Measurements from ENCODE around the gene UNC13A.

UNC13A gene

DNA sequence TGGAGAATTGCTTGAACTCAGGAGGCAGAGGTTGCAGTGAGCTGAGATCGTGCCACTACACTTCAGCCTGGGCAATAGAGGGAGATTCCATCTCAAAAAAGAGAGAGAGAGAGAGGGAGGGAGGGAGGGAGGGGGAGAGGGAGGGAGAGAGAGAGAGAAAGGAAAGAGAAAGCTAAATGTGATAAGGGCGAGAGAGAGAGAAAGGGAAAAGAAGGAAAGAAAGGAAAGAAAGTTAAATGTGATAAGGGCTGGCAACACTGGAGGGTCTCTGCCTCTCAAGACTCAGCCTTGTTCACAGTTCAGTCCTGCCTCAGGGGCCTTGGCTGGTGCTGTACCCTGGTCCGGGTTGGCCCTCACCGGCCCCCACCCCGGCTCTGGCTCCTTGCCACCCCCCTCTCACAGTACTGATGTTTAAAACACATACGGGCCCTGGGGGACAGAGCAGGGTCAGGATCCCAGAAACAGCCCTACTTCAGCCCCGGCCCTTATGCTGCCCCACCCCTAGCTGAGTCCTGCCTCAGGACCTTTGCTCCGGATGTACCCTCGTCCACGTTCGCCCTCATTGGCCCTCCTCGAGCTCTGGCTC is 34.6 kb upstream of the UNC13A start:
- TF ChIP-seq POLR2A (IDR thresholded peaks at IDR 0.05; ENCODE audit: extremely low read depth, insufficient read length) = no peak
- TF ChIP-seq, protein P1, sequence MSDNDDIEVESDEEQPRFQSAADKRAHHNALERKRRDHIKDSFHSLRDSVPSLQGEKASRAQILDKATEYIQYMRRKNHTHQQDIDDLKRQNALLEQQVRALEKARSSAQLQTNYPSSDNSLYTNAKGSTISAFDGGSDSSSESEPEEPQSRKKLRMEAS (IDR thresholded peaks at IDR 0.05; ENCODE audit: low read depth, low read length) = no peak
- TF ChIP-seq MYC (IDR thresholded peaks at IDR 0.05; ENCODE audit: low read depth, low read length) = no peak
- no peak overlapping the region for H3K4me3 ChIP-seq (ENCODE audit: low read depth, low read length)
- DNase-seq (ENCODE audit: low read depth) = no peak

DNA sequence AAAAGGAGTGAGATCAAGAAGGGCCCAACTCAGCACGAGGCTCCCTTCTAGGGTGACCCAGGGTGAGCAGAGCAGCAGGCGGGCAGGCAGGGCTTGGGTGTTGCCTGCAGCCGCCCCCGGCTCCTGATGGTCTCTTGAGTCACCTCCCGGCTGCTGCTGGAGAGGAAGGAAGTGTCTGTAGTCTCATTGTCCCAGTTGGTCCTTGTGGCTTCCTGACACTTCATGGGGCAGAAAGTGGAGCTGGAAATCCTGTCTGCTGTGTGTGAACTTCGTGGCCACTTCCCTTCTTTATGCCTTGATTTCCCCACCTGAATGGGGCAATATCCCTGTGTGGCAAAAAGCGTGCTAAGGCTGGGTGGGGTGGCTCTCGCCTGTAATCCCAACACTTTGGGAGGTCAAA is 33.7 kb upstream of the UNC13A start:
- no peak for TF ChIP-seq POLR2A (IDR thresholded peaks at IDR 0.05; ENCODE audit: extremely low read depth, insufficient read length)
- TF ChIP-seq, protein P1 (IDR thresholded peaks at IDR 0.05; ENCODE audit: low read depth, low read length) = peak; percentile 56; the same call in 1 of the 2 replicates
- TF ChIP-seq, protein P2, sequence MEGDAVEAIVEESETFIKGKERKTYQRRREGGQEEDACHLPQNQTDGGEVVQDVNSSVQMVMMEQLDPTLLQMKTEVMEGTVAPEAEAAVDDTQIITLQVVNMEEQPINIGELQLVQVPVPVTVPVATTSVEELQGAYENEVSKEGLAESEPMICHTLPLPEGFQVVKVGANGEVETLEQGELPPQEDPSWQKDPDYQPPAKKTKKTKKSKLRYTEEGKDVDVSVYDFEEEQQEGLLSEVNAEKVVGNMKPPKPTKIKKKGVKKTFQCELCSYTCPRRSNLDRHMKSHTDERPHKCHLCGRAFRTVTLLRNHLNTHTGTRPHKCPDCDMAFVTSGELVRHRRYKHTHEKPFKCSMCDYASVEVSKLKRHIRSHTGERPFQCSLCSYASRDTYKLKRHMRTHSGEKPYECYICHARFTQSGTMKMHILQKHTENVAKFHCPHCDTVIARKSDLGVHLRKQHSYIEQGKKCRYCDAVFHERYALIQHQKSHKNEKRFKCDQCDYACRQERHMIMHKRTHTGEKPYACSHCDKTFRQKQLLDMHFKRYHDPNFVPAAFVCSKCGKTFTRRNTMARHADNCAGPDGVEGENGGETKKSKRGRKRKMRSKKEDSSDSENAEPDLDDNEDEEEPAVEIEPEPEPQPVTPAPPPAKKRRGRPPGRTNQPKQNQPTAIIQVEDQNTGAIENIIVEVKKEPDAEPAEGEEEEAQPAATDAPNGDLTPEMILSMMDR (IDR thresholded peaks at IDR 0.05; ENCODE audit: low read depth, low read length) = no peak
- no peak for TF ChIP-seq MYC (IDR thresholded peaks at IDR 0.05; ENCODE audit: low read depth, low read length)
- H3K4me3 ChIP-seq (ENCODE audit: low read depth, low read length) = peak overlapping the region; percentile 73
- DNase-seq (ENCODE audit: low read depth) = peak; percentile 90

DNA sequence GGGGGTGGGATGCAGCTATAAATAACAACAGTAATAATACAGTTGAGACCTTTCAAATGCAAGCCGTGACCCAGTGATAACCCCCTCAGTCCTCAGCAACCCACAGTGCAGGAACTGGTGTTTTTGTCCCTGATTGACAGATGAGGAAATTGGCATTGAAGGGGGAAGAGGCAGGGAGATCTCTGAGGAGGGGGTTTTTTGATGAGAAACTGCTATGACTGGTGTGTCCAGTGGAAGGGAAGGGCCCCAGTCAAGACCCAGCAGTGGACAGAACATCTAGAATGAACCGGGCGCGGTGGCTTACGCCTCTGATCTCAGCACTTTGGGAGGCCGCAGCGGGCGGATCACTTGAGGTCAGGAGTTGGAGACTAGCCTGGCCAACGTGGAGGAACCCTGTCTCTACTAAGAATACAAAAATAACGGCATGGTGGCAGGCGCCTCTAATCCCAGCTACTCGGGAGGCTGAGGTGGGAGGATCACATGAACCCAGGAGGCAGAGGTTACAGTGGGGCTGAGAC is 33.0 kb upstream of the UNC13A start:
- no peak for TF ChIP-seq MYC (IDR thresholded peaks at IDR 0.05; ENCODE audit: low read depth, low read length)
- TF ChIP-seq, protein P1 (IDR thresholded peaks at IDR 0.05; ENCODE audit: low read depth, low read length) = no peak
- no peak for TF ChIP-seq POLR2A (IDR thresholded peaks at IDR 0.05; ENCODE audit: extremely low read depth, insufficient read length)
- TF ChIP-seq, protein P2 (IDR thresholded peaks at IDR 0.05; ENCODE audit: low read depth, low read length) = no peak
- no peak for DNase-seq (ENCODE audit: low read depth)
- H3K4me3 ChIP-seq (ENCODE audit: low read depth, low read length) = peak overlapping the region; percentile 73

DNA sequence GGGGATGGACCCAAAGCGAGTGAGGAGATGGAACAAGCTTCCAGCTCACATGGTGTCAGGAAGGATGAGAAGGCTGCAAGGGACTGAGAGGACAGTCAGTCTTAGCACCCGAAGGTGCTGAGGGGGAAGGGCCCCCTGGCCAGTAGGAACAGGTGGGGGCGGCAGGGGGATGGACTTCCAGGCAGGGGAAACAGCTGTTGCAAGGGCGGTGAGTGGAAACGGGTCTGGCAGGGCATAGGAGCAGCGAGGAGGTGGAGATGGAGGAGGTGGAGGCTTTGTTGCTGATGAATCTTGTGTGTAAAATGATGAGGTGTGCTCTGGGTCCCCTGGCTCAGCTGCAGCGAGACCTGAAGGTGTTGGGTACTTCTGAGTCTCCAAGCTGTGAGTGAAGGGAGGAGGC is 32.3 kb upstream of the UNC13A start:
- peak overlapping the region; percentile 73 for H3K4me3 ChIP-seq (ENCODE audit: low read depth, low read length)
- TF ChIP-seq, protein P1 (IDR thresholded peaks at IDR 0.05; ENCODE audit: low read depth, low read length) = no peak
- peak; percentile 22 for DNase-seq (ENCODE audit: low read depth)

DNA sequence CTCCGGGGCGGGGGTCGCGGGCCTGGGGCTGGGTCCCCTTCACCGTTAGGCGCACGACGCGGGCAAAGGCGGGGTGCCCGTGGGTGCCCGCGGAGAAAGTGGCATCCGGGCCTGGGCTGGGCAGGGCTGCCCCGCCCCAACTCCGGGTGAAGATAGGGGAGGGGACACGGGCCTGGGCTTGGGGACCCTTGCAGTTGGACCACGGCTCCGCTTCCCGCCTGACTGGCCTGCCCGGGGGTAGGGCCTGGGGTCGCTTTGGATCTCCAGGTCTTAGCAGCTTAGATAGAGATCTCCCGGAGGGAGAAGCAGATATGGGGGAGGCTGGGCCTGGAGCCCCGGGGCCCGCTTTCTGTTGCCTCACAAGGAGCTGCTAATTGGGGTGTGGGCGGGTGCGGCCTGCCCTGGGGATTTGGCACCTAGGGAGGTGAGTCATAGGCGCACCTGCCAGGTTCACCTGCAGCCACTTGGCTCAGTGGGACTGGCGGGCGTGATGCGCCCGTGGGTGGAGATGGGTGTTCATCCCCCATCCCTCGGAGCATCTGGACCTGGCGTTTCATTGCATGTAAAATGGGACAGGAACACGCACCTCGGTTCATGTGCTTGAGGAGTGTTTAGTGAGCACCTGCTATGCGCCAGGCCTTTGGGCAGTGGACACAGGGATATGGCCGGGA is 31.7 kb upstream of the UNC13A start:
- H3K4me3 ChIP-seq (ENCODE audit: low read depth, low read length) = peak overlapping the region; percentile 73
- peak; percentile 37 for DNase-seq (ENCODE audit: low read depth)
- TF ChIP-seq POLR2A (IDR thresholded peaks at IDR 0.05; ENCODE audit: extremely low read depth, insufficient read length) (no peak), MYC (IDR thresholded peaks at IDR 0.05; ENCODE audit: low read depth, low read length) (no peak)
- TF ChIP-seq, protein P2 (IDR thresholded peaks at IDR 0.05; ENCODE audit: low read depth, low read length) = no peak
- TF ChIP-seq, protein P1 (IDR thresholded peaks at IDR 0.05; ENCODE audit: low read depth, low read length) = no peak

DNA sequence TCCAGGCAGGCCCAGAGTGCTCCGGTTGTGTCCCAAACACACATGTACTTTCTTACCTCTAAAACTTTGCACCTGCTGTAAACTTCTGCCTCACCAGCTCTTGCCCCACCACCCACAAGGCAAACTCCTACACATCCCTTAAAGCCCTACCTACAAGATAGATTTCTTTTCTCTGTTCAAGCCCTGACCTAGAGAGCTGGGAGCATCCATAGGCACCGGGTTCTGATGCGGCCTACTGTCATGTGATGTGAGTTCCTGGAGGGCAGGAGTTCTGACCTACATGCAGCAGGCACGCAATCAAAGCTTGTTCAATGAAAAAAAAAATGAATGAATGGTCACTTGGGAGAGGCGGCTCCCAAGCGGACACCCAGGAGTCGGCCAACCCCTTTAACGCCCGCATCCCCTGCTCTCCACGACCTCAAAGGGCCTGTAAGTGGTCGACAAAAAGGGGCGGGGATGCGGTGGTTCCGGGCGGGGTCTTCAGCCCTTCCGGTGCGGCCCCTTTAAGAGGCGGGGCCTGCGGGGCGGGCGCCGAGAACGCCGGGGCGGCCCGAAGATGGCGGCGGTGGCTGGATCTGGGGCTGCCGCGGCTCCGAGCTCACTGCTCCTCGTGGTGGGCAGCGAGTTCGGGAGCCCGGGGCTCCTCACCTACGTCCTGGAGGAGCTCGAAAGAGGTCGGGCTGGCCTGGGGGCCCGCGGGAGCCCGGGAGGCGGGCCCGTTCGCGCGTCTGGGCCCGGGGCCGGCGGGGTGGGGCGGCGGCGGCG is 31.0 kb upstream of the UNC13A start, which contains the start of gene MAP1S:
Gene MAP1S (plus strand): TSS at position 534 of the 765 bp plus-strand sequence. CDS start 23 bp downstream, at position 557.
- H3K4me3 ChIP-seq (ENCODE audit: low read depth, low read length) = peak within 1 kb of the TSS; percentile 73

More for the DNA sequence above, 31.0 kb upstream of the UNC13A start, which contains the start of gene MAP1S:
- DNase-seq (ENCODE audit: low read depth) = peak; percentile 76
- TF ChIP-seq, protein P1 (IDR thresholded peaks at IDR 0.05; ENCODE audit: low read depth, low read length) = peak; percentile 37; the same call in 1 of the 2 replicates
- TF ChIP-seq POLR2A (IDR thresholded peaks at IDR 0.05; ENCODE audit: extremely low read depth, insufficient read length) (peak; percentile 69), MYC (IDR thresholded peaks at IDR 0.05; ENCODE audit: low read depth, low read length) (no peak)
- TF ChIP-seq, protein P2 (IDR thresholded peaks at IDR 0.05; ENCODE audit: low read depth, low read length) = no peak

Measured in NB4 (cell line).